HG03039 (cell line): ENCODE measurements around the gene MOCS1.
"Not testable (repeated sequence)": the region's sequence is repeated elsewhere in the genome, so short reads cannot be mapped to it uniquely, and the experiment has no call there.

Source experiments
- ATAC-seq: cut with Tn5 transposase; IDR thresholded peaks from one replicate; pipeline ENCODE4 v1.9.1; 2021; ENCODE audit warnings: mild to moderate bottlenecking, moderate library complexity; ENCODE audit not compliant: unreplicated experiment

MOCS1 gene

GRCh38 chr6:39934131-39934757 lies at the start of gene MOCS1:
Gene MOCS1, minus strand, starts transcription at chr6:39934462. Its CDS starts 45 bp downstream, at chr6:39934417.
- no peak for ATAC-seq

GRCh38 chr6:39984051-39984450 lies 49.8 kb upstream of the MOCS1 start:
- no peak for ATAC-seq

- ATAC-seq: no peak
These were observed 48.9 kb upstream of the MOCS1 start for GRCh38 chr6:39983193-39983592.

GRCh38 chr6:39982720-39983119 lies 48.5 kb upstream of the MOCS1 start:
- ATAC-seq: no peak

GRCh38 chr6:39980839-39981580 lies 46.7 kb upstream of the MOCS1 start:
- ATAC-seq: no peak

- no peak for ATAC-seq
These were observed 45.4 kb upstream of the MOCS1 start for GRCh38 chr6:39979461-39980328.

GRCh38 chr6:39978240-39978639 lies 44.0 kb upstream of the MOCS1 start:
- no peak for ATAC-seq

GRCh38 chr6:39973661-39974060 lies 39.4 kb upstream of the MOCS1 start:
- no peak for ATAC-seq

- ATAC-seq: not testable (repeated sequence)
These were observed 38.5 kb upstream of the MOCS1 start for GRCh38 chr6:39972717-39973116.

- not testable (repeated sequence) for ATAC-seq
These were observed 36.9 kb upstream of the MOCS1 start for GRCh38 chr6:39971131-39971530.

GRCh38 chr6:39965751-39966150 lies 31.5 kb upstream of the MOCS1 start:
- ATAC-seq: no peak

- ATAC-seq: no peak
These were observed 30.3 kb upstream of the MOCS1 start for GRCh38 chr6:39964530-39964929.

- ATAC-seq: no peak
These were observed 29.8 kb upstream of the MOCS1 start for GRCh38 chr6:39964094-39964493.

GRCh38 chr6:39962831-39963230 lies 28.6 kb upstream of the MOCS1 start:
- no peak for ATAC-seq

- no peak for ATAC-seq
These were observed 26.9 kb upstream of the MOCS1 start for GRCh38 chr6:39961178-39961577.

- ATAC-seq: no peak
These were observed 24.7 kb upstream of the MOCS1 start for GRCh38 chr6:39958947-39959346.

- no peak for ATAC-seq
These were observed 22.7 kb upstream of the MOCS1 start for GRCh38 chr6:39956936-39957335.

- no peak for ATAC-seq
These were observed 18.9 kb upstream of the MOCS1 start for GRCh38 chr6:39953076-39953618.

GRCh38 chr6:39952167-39952566 lies 17.9 kb upstream of the MOCS1 start:
- no peak for ATAC-seq

GRCh38 chr6:39951716-39952115 lies 17.5 kb upstream of the MOCS1 start:
- ATAC-seq: no peak

GRCh38 chr6:39951191-39951590 lies 16.9 kb upstream of the MOCS1 start:
- no peak for ATAC-seq
